HPDE6-E6E7 (cell line): ENCODE data around the gene ZHX3.
A peak's percentile ranks its signal among the peaks of the same experiment; 100 is the strongest.

Source experiments
- DNase-seq: peaks from one replicate; pipeline ENCODE4 v3.0.0; 2011; ENCODE audit warnings: missing footprints; ENCODE audit errors: extremely low spot score

ZHX3 gene

GRCh38 chr20:41317546-41318270 is at the start of gene ZHX3:
TSS of gene ZHX3 (minus strand) at chr20:41317731. CDS start at chr20:41204916, 112,815 bp downstream.
- DNase-seq = peak; percentile 99

GRCh38 chr20:41367393-41367695 is 49.8 kb upstream of the ZHX3 start:
- no peak for DNase-seq

- no peak for DNase-seq
Observed at GRCh38 chr20:41366546-41367392, 49.2 kb upstream of the ZHX3 start, which contains the start of gene EMILIN3. TSS of gene EMILIN3 (minus strand) at chr20:41366818. CDS start at chr20:41366634, 184 bp downstream.

- no peak for DNase-seq
Observed at GRCh38 chr20:41365777-41366545, 48.4 kb upstream of the ZHX3 start.

- no peak for DNase-seq
Observed at GRCh38 chr20:41364967-41365765, 47.6 kb upstream of the ZHX3 start.

- no peak for DNase-seq
Observed at GRCh38 chr20:41364236-41364855, 46.8 kb upstream of the ZHX3 start.

- no peak for DNase-seq
Observed at GRCh38 chr20:41363601-41364000, 46.1 kb upstream of the ZHX3 start.

- DNase-seq = no peak
Observed at GRCh38 chr20:41362748-41363140, 45.2 kb upstream of the ZHX3 start.

GRCh38 chr20:41361757-41362747 is 44.5 kb upstream of the ZHX3 start:
- DNase-seq = no peak

GRCh38 chr20:41360831-41361756 is 43.6 kb upstream of the ZHX3 start:
- no peak for DNase-seq

- no peak for DNase-seq
Observed at GRCh38 chr20:41359541-41360011, 42.0 kb upstream of the ZHX3 start.

- DNase-seq = no peak
Observed at GRCh38 chr20:41358717-41359116, 41.2 kb upstream of the ZHX3 start.

GRCh38 chr20:41358230-41358629 is 40.7 kb upstream of the ZHX3 start:
- no peak for DNase-seq

- no peak for DNase-seq
Observed at GRCh38 chr20:41357424-41358163, 40.1 kb upstream of the ZHX3 start.

- no peak for DNase-seq
Observed at GRCh38 chr20:41356951-41357350, 39.4 kb upstream of the ZHX3 start.

- no peak for DNase-seq
Observed at GRCh38 chr20:41355598-41356203, 38.2 kb upstream of the ZHX3 start.

- no peak for DNase-seq
Observed at GRCh38 chr20:41355192-41355591, 37.7 kb upstream of the ZHX3 start.
